H1 (cell line): ENCODE measurements around the gene SAP30L. TPM values are rescaled to one million over a fixed set of nuclear protein-coding genes. Genes with fewer than 3 reads are reported as not detected.

Experiments
- CTCF ChIA-PET: fragments of 300-600 bp; sonication (Branson Sonifier 250); formaldehyde crosslinking; loops from one replicate; lab custom pipeline; 2021; ENCODE audit not compliant: partially characterized antibody; lab: Charles Lee
- POLR2A ChIA-PET: fragments of 300-600 bp; sonication (Branson Sonifier 250); formaldehyde crosslinking; loops from one replicate; lab custom pipeline; 2021; ENCODE audit warnings: inconsistent platforms; ENCODE audit not compliant: partially characterized antibody; lab: Charles Lee
- DNase-seq, 2 experiments: peaks; one replicate each; pipeline versions ENCODE4 v3.0.0 to v3.0.0-alpha.2; 2010 to 2022; ENCODE audit warnings: low spot score in 2 of 2, low read depth in 1 of 2, mixed read lengths in 1 of 2
- FAIRE-seq: peaks from 2 replicates; lab custom pipeline; 2011; peaks lifted over from hg19 to GRCh38; lab: Jason Lieb, UNC
- H2AFZ ChIP-seq: 2 replicates; pipeline ENCODE4 v1.8.1; 2012; ENCODE audit warnings: low read length, inconsistent platforms
- H2AK5ac ChIP-seq: 2 replicates; pipeline ENCODE4 v1.6.1; 2013; ENCODE audit warnings: low read depth, low read length
- H2BK120ac ChIP-seq: replicated peaks from 2 replicates; pipeline ENCODE3; 2013; ENCODE audit warnings: low read depth, low read length, inconsistent platforms
- H2BK12ac ChIP-seq: 2 replicates; pipeline ENCODE4 v1.6.1; 2013; ENCODE audit warnings: low read depth, low read length
- H2BK15ac ChIP-seq: 2 replicates; pipeline ENCODE4 v1.6.1; 2013; ENCODE audit warnings: low read length
- H2BK20ac ChIP-seq: 2 replicates; pipeline ENCODE4 v1.6.1; 2013; ENCODE audit warnings: low read length
- H2BK5ac ChIP-seq: 2 replicates; pipeline ENCODE4 v1.6.1; 2013; ENCODE audit warnings: low read depth, low read length
- H3K14ac ChIP-seq: 2 replicates; pipeline ENCODE4 v1.6.1; 2013; ENCODE audit warnings: inconsistent platforms; ENCODE audit not compliant: insufficient read length
- H3K18ac ChIP-seq: 2 replicates; pipeline ENCODE4 v1.6.1; 2013; ENCODE audit warnings: low read length; ENCODE audit errors: extremely low read depth
- H3K23ac ChIP-seq: 2 replicates; pipeline ENCODE4 v1.6.1; 2013; ENCODE audit warnings: inconsistent platforms; ENCODE audit not compliant: insufficient read length
- H3K23me2 ChIP-seq: 2 replicates; pipeline ENCODE4 v1.6.1; 2013; ENCODE audit warnings: low read depth, low read length
- H3K27ac ChIP-seq: 2 replicates; pipeline ENCODE4 v1.6.1; 2011; ENCODE audit warnings: low read depth, low read length, inconsistent platforms
- H3K27me3 ChIP-seq, 4 experiments: replicated peaks in 1 of 4; 1 replicate in 1 of 4; 2 replicates in 3 of 4; pipeline versions ENCODE4 v1.6.1 to v1.8.1; 2011 to 2013; ENCODE audit warnings: low read length in 3 of 4, mild to moderate bottlenecking in 3 of 4, inconsistent platforms in 2 of 4, mixed read lengths in 2 of 4, moderate library complexity in 1 of 4; ENCODE audit not compliant: control insufficient read depth in 3 of 4, insufficient read depth in 3 of 4; ENCODE audit errors: extremely low read depth in 1 of 4
- H3K36me3 ChIP-seq, 4 experiments: 2 replicates each; pipeline versions ENCODE4 v1.6.1 to v1.8.1; 2011 to 2013; ENCODE audit warnings: mild to moderate bottlenecking in 4 of 4, low read length in 3 of 4, moderate library complexity in 2 of 4, control low read depth in 1 of 4, inconsistent platforms in 1 of 4; ENCODE audit not compliant: insufficient read depth in 4 of 4, control insufficient read depth in 2 of 4
- H3K4ac ChIP-seq: replicated peaks from 2 replicates; pipeline ENCODE3; 2013; ENCODE audit warnings: low read length, low read depth, mixed read lengths, inconsistent platforms; ENCODE audit not compliant: insufficient read length
- H3K4me1 ChIP-seq, 4 experiments: replicated peaks in 1 of 4; 1 replicate in 1 of 4; 2 replicates in 3 of 4; pipeline versions ENCODE4 v1.6.1 to v1.8.1; 2011 to 2013; ENCODE audit warnings: low read length in 3 of 4, inconsistent platforms in 2 of 4, mixed read lengths in 1 of 4; ENCODE audit not compliant: insufficient read depth in 4 of 4, control insufficient read depth in 3 of 4
- H3K4me2 ChIP-seq, 2 experiments: 2 replicates each; pipeline versions ENCODE4 v1.6.1 to v1.8.1; 2011 to 2013; ENCODE audit warnings: low read depth in 2 of 2, low read length in 2 of 2, control low read depth in 1 of 2, inconsistent platforms in 1 of 2, mild to moderate bottlenecking in 1 of 2; ENCODE audit not compliant: insufficient read depth in 1 of 2
- H3K4me3 ChIP-seq, 4 experiments: fragments of 200-600, 300-600 bp in 1 of 4; sonication (generic), shearing (Covaris generic), sonication (Bioruptor Twin) in 1 of 4; 2 replicates each; pipeline versions ENCODE4 v1.5.1 to v1.8.1; 2011 to 2016; ENCODE audit warnings: low read length in 4 of 4, low read depth in 3 of 4, control low read depth in 2 of 4, inconsistent platforms in 2 of 4, mild to moderate bottlenecking in 2 of 4, mixed read lengths in 1 of 4, moderate library complexity in 1 of 4; ENCODE audit not compliant: insufficient read depth in 2 of 4; ENCODE audit errors: extremely low read depth in 1 of 4
- H3K56ac ChIP-seq: replicated peaks from 2 replicates; pipeline ENCODE3; 2013; ENCODE audit warnings: low read depth, mild to moderate bottlenecking, mixed read lengths, low read length, inconsistent platforms; ENCODE audit not compliant: insufficient read length
- H3K79me1 ChIP-seq: 2 replicates; pipeline ENCODE4 v1.6.1; 2013; ENCODE audit warnings: low read depth, low read length, control low read depth
- H3K79me2 ChIP-seq, 2 experiments: 2 replicates each; pipeline versions ENCODE4 v1.6.1 to v1.8.1; 2012 to 2013; ENCODE audit warnings: low read length in 2 of 2, mild to moderate bottlenecking in 2 of 2, inconsistent platforms in 1 of 2; ENCODE audit not compliant: insufficient read depth in 2 of 2, control insufficient read depth in 1 of 2
- H3K9ac ChIP-seq, 4 experiments: replicated peaks in 1 of 4; 1 replicate in 1 of 4; 2 replicates in 3 of 4; pipeline versions ENCODE4 v1.6.1 to v1.8.1; 2011 to 2013; ENCODE audit warnings: low read depth in 3 of 4, low read length in 3 of 4, control low read depth in 2 of 4, mild to moderate bottlenecking in 2 of 4, moderate library complexity in 2 of 4, inconsistent platforms in 1 of 4; ENCODE audit errors: extremely low read depth in 1 of 4
- H3K9me3 ChIP-seq, 2 experiments: 2 replicates each; pipeline versions ENCODE4 v1.6.1 to v1.8.1; 2012 to 2013; ENCODE audit warnings: mild to moderate bottlenecking in 2 of 2, moderate library complexity in 2 of 2, control low read depth in 1 of 2, inconsistent platforms in 1 of 2, low read depth in 1 of 2, low read length in 1 of 2, mixed read lengths in 1 of 2; ENCODE audit not compliant: insufficient read depth in 2 of 2
- H4K20me1 ChIP-seq, 2 experiments: replicated peaks in 1 of 2; 2 replicates each; pipeline versions ENCODE3 to v1.8.1; 2011 to 2013; ENCODE audit warnings: inconsistent platforms in 2 of 2, low read length in 2 of 2, mild to moderate bottlenecking in 1 of 2; ENCODE audit not compliant: insufficient read depth in 2 of 2, control insufficient read depth in 1 of 2
- H4K5ac ChIP-seq: 2 replicates; pipeline ENCODE4 v1.6.1; 2013; ENCODE audit warnings: low read length, low read depth, mixed read lengths, inconsistent platforms; ENCODE audit not compliant: insufficient read length
- H4K8ac ChIP-seq: 2 replicates; pipeline ENCODE4 v1.8.0; 2013; ENCODE audit warnings: mild to moderate bottlenecking, moderate library complexity, low read length, inconsistent platforms; ENCODE audit not compliant: insufficient read depth; ENCODE audit errors: extremely low read depth
- H4K91ac ChIP-seq: replicated peaks from 2 replicates; pipeline ENCODE3; 2013; ENCODE audit warnings: low read length, mixed read lengths, inconsistent platforms; ENCODE audit not compliant: insufficient read length
- CHD2 ChIP-seq: IDR thresholded peaks from 2 replicates; pipeline ENCODE4 v1.6.1; 2012; ENCODE audit warnings: low read length, improper control_type of control experiment
- CREB1 ChIP-seq: IDR thresholded peaks from 2 replicates; pipeline ENCODE4 v1.6.1; 2012; ENCODE audit warnings: inconsistent platforms
- EGR1 ChIP-seq: IDR thresholded peaks from 2 replicates; pipeline ENCODE4 v1.6.1; 2011; ENCODE audit warnings: low read depth, low read length, borderline replicate concordance
- FOSL1 ChIP-seq: IDR thresholded peaks from 2 replicates; pipeline ENCODE4 v1.6.1; 2011; ENCODE audit warnings: mild to moderate bottlenecking, low read depth, low read length, moderate library complexity; ENCODE audit not compliant: insufficient read depth
- JUND ChIP-seq: IDR thresholded peaks from 2 replicates; pipeline ENCODE4 v1.6.1; 2011; ENCODE audit warnings: mild to moderate bottlenecking, improper control_type of control experiment, low read length
- KDM4A ChIP-seq: IDR thresholded peaks from one replicate; pipeline ENCODE4 v1.7.1; 2012; ENCODE audit warnings: low read depth, mild to moderate bottlenecking, moderate library complexity, low read length, inconsistent platforms; ENCODE audit not compliant: severe bottlenecking
- RNF2 ChIP-seq: fragments of 200-900, 300-1000 bp; sonication (generic); IDR thresholded peaks from 2 replicates; pipeline ENCODE4 v1.7.1; 2016; ENCODE audit warnings: borderline replicate concordance, low read depth, mild to moderate bottlenecking, antibody characterized with exemption, low read length; ENCODE audit not compliant: poor library complexity, severe bottlenecking; ENCODE audit errors: missing control alignments
- SIRT6 ChIP-seq: IDR thresholded peaks from one replicate; pipeline ENCODE4 v1.7.1; 2012; ENCODE audit warnings: low read length, inconsistent platforms
- TAF7 ChIP-seq: optimal IDR thresholded peaks from 2 replicates; pipeline ENCODE3; 2011; ENCODE audit warnings: low read depth, mild to moderate bottlenecking, inconsistent platforms, low read length, moderate library complexity, borderline replicate concordance
- WGBS, 2 experiments: shearing (Covaris generic) in 1 of 2; methylation state at CpG; one replicate each; pipeline versions ENCODE4 v1.1.6 to v1.1.7; 2013 to 2015; ENCODE audit warnings: low lambda C conversion rate in 2 of 2, mixed read lengths in 2 of 2, inconsistent platforms in 1 of 2, low coverage in 1 of 2, missing lambda C conversion rate in 1 of 2; ENCODE audit not compliant: insufficient replicate concordance in 2 of 2, insufficient coverage in 1 of 2, insufficient read length in 1 of 2; ENCODE audit errors: extremely low coverage in 1 of 2, missing lambda C conversion rate in 1 of 2; 5-methylcytosine and 5-hydroxymethylcytosine counted together
- polyA plus RNA-seq, 7 experiments: library from polyadenylated mRNA; depleted of rRNA in 3 of 7; stranded (reverse) in 5 of 7; unstranded in 2 of 7; fragments of >200 nt in 5 of 7; fragments of 200-250 nt in 2 of 7; gene quantifications; 1 replicate in 5 of 7; 2 replicates in 1 of 7; 4 replicates in 1 of 7; pipeline versions ENCODE4 v1.2.1 to v1.2.3, GENCODE V29; 2011 to 2013; ENCODE audit warnings: missing spikeins in 2 of 7, mixed read lengths in 2 of 7
- total RNA-seq: library from RNA; stranded (reverse); fragmentation: NEBNext Ultra II Directional; extraction: Animal tissue kit (Norgen Biotek cat#: 25700); gene quantifications from 2 replicates; pipeline ENCODE4 v1.2.1, GENCODE V29; 2021
- TF ChIP-seq, protein P1 (sequence below): IDR thresholded peaks from 2 replicates; pipeline ENCODE4 v1.6.1; 2011; ENCODE audit warnings: low read depth, mild to moderate bottlenecking, low read length; ENCODE audit not compliant: insufficient read depth

Gene SAP30L
- total and polyA plus RNA-seq, 2 of the 8 experiments (the other 6 are each of a cell fraction or from before 2014, with no cell fraction given) = 12.2 to 31.5 TPM

DNA sequence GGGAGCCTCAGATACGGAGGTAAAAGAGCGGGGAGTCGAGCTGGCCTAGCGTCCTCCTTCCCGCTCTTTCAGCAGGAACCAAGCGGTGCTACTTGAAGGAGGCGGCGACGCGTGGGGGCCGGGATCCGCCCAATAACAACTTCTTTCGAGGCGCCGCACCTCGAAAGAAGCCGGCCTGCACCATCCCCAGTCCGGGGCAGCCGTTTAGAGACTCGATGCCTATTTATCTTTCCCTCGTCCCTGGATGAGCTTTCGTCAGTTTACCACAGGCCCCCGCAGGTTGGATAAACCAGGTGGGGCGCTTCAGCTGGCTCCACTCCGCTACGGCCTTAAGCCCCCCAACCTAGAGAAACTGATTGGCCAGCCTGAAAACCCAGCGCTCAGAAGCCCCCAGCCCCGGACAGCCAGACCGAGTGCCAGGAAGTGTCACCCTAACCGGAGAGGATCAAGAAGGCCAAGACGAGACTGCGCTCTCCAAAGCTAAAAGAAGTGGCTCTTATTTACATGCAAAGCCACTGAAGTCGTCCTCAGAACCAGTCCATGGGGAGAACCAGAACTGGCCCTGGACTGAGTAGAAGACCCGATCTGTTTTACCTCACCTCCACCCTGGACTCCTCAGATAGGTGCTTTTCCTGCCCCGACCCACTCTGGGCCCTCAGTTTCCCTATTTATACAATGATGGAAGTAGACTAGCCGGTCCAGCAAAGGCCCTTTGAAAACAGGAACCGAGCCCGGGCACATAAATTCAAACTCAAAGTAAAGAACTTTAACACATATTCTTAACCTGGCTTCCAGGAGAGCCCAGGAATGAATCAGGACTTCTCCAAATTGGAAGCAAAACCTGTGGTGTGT, 30.8 kb downstream of the SAP30L start:
- Histone ChIP-seq H3K79me1 (no peaks in the 10 kb centered on the region; the same call in 1 of the 2 replicates), H3K79me2 (no peaks in the 10 kb centered on the region), H3K9ac (no peak overlapping the region), H3K18ac (no peak overlapping the region), H2BK5ac (no peak overlapping the region), H2BK15ac (no peak overlapping the region), H3K4me1 (peaks cover 25 to 55% (median 28%) of the 10 kb centered on the region in 4 experiments), H2BK20ac (no peak overlapping the region), H4K8ac (no peak overlapping the region; the same call in 1 of the 2 replicates), H3K4me3 (peak overlapping the region in 3 of 4 experiments; percentile 29 to 58 (median 47); a peak in 5 of 8 replicates), H3K9me3 (no peaks in the 10 kb centered on the region), H3K4ac (no peak overlapping the region), H2AFZ (no peak overlapping the region), H3K27ac (no peak overlapping the region), H4K5ac (no peak overlapping the region), H3K27me3 (peaks cover 92 to 100% (median 97%) of the 10 kb centered on the region in 4 experiments), H3K23ac (no peak overlapping the region), H3K4me2 (peak overlapping the region; percentile 80 to 85), H4K91ac (no peak overlapping the region), H3K14ac (no peak overlapping the region), H4K20me1 (peaks cover 16 to 49% of the 10 kb centered on the region in 2 experiments), H3K36me3 (peaks cover 0 to 4% (median 0%) of the 10 kb centered on the region in 4 experiments; a peak in 1 of 8 replicates), H2BK12ac (0 out of 2 replicates have a peak overlapping the region, but pooled peaks have one; percentile 77), H2BK120ac (no peak overlapping the region), H3K56ac (no peak overlapping the region), H2AK5ac (no peak overlapping the region), H3K23me2 (peaks cover 11% of the 10 kb centered on the region; the same call in 1 of the 2 replicates)
- DNase-seq = peak in 1 of 2 experiments; percentile 71
- ChIA-PET POLR2A (interaction anchor here (2.1 kb wide), 1 partner anchor 9 kb away, joined by 10 read pairs; no protein-coding TSS in a partner anchor), CTCF (interaction anchor here (0.6 to 5.0 kb wide), 10 partner anchors 9 to 405 kb away, joined by 3 to 33 read pairs (median 4); no protein-coding TSS in a partner anchor)
- no peak for FAIRE-seq
- 1% methylated on average over 38 of the region's 38 CpGs; no CpG with 5 or more reads in 1 of the 2 experiments for WGBS, 2 experiments
- peak; percentile 12 for TF ChIP-seq RNF2
- no peak for TF ChIP-seq TAF7
- TF ChIP-seq CREB1 = no peak
- TF ChIP-seq CHD2 = no peak
- TF ChIP-seq, protein P1, sequence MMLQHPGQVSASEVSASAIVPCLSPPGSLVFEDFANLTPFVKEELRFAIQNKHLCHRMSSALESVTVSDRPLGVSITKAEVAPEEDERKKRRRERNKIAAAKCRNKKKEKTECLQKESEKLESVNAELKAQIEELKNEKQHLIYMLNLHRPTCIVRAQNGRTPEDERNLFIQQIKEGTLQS = no peak
- TF ChIP-seq EGR1 = peak; percentile 75; the same call in 1 of the 2 replicates
- TF ChIP-seq FOSL1 = no peak
- TF ChIP-seq SIRT6 = no peak
- no peak for TF ChIP-seq KDM4A
- no peak for TF ChIP-seq JUND
